GM21528 (cell line): ENCODE results near the gene PHB1.
"Not testable (repeated sequence)": the region's sequence is repeated elsewhere in the genome, so short reads cannot be mapped to it uniquely, and the experiment has no call there.

Experiments
- ATAC-seq: cut with Tn5 transposase; IDR thresholded peaks from one replicate; pipeline ENCODE4 v1.9.1; 2021; ENCODE audit warnings: mild to moderate bottlenecking, moderate library complexity; ENCODE audit not compliant: unreplicated experiment, low FRiP score

Gene PHB1

GRCh38 chr17:49406421-49407061 is 8.1 kb downstream of the PHB1 start:
- no peak for ATAC-seq

GRCh38 chr17:49404906-49405305 is 9.8 kb downstream of the PHB1 start:
- no peak for ATAC-seq

- ATAC-seq = no peak
Observed at GRCh38 chr17:49404361-49404760, 10.3 kb downstream of the PHB1 start.

- ATAC-seq = no peak
Observed at GRCh38 chr17:49403514-49404289, 11.0 kb downstream of the PHB1 start.

- ATAC-seq = no peak
Observed at GRCh38 chr17:49402706-49403105, 12.0 kb downstream of the PHB1 start.

GRCh38 chr17:49401971-49402611 is 12.6 kb downstream of the PHB1 start:
- ATAC-seq = no peak

- no peak for ATAC-seq
Observed at GRCh38 chr17:49399995-49400394, 14.7 kb downstream of the PHB1 start.

GRCh38 chr17:49397586-49397985 is 17.1 kb downstream of the PHB1 start:
- no peak for ATAC-seq

- no peak for ATAC-seq
Observed at GRCh38 chr17:49393491-49394255, 21.0 kb downstream of the PHB1 start.

GRCh38 chr17:49390548-49391324 is 23.9 kb downstream of the PHB1 start:
- no peak for ATAC-seq

- ATAC-seq = not testable (repeated sequence)
Observed at GRCh38 chr17:49389514-49390347, 25.0 kb downstream of the PHB1 start.

GRCh38 chr17:49388692-49389513 is 25.8 kb downstream of the PHB1 start:
- no peak for ATAC-seq

GRCh38 chr17:49388290-49388640 is 26.4 kb downstream of the PHB1 start:
- no peak for ATAC-seq

- ATAC-seq = no peak
Observed at GRCh38 chr17:49387498-49388289, 27.0 kb downstream of the PHB1 start.

GRCh38 chr17:49386373-49386772 is 28.3 kb downstream of the PHB1 start:
- ATAC-seq = no peak

GRCh38 chr17:49384951-49385350 is 29.7 kb downstream of the PHB1 start:
- no peak for ATAC-seq

- no peak for ATAC-seq
Observed at GRCh38 chr17:49383060-49383459, 31.6 kb downstream of the PHB1 start.

- no peak for ATAC-seq
Observed at GRCh38 chr17:49382556-49382955, 32.1 kb downstream of the PHB1 start.
